OCI-LY1 (cell line): ENCODE data around the gene PHKA2.

Source experiments
- H2AFZ ChIP-seq: fragments of 200-600 bp; sonication (generic), shearing (Covaris generic); 2 replicates; pipeline ENCODE4 v1.6.0; 2014; ENCODE audit warnings: antibody characterized with exemption, mild to moderate bottlenecking, low read length
- H3F3A ChIP-seq: fragments of 200-600 bp; sonication (generic), shearing (Covaris generic); 2 replicates; pipeline ENCODE4 v1.6.0; 2014; ENCODE audit warnings: mild to moderate bottlenecking, antibody characterized with exemption, low read length, moderate library complexity; ENCODE audit not compliant: insufficient read depth
- H3K27ac ChIP-seq: fragments of 200-600 bp; sonication (generic); 2 replicates; pipeline ENCODE4 v1.5.1; 2014; ENCODE audit warnings: low read length, mixed run types, mild to moderate bottlenecking, low read depth; ENCODE audit not compliant: poor library complexity, severe bottlenecking
- H3K27me3 ChIP-seq: fragments of 200-600 bp; sonication (generic); 2 replicates; pipeline ENCODE4 v1.6.0; 2014; ENCODE audit warnings: antibody characterized with exemption, mild to moderate bottlenecking, low read length, moderate library complexity; ENCODE audit not compliant: insufficient read depth
- H3K36me3 ChIP-seq: fragments of 200-600 bp; sonication (generic); 2 replicates; pipeline ENCODE4 v1.6.1; 2014; ENCODE audit warnings: mild to moderate bottlenecking, antibody characterized with exemption, low read length, moderate library complexity, mixed read lengths; ENCODE audit not compliant: insufficient read depth
- H3K4me1 ChIP-seq: fragments of 200-600 bp; sonication (generic); 2 replicates; pipeline ENCODE4 v1.5.1; 2014; ENCODE audit warnings: mild to moderate bottlenecking, low read length, moderate library complexity; ENCODE audit not compliant: insufficient read depth, severe bottlenecking
- H3K4me2 ChIP-seq: fragments of 200-600 bp; sonication (generic), shearing (Covaris generic); 2 replicates; pipeline ENCODE4 v1.6.1; 2014; ENCODE audit warnings: low read length
- H3K4me3 ChIP-seq: fragments of 200-600 bp; sonication (generic); 2 replicates; pipeline ENCODE4 v1.5.1; 2014; ENCODE audit warnings: low read length, low read depth, mild to moderate bottlenecking, mixed read lengths; ENCODE audit not compliant: poor library complexity, severe bottlenecking
- H3K79me2 ChIP-seq: fragments of 200-600 bp; shearing (Covaris generic); 2 replicates; pipeline ENCODE4 v1.6.1; 2016; ENCODE audit warnings: mixed run types, low read length, mixed read lengths; ENCODE audit not compliant: insufficient read depth
- H3K9ac ChIP-seq: fragments of 200-600 bp; sonication (generic), shearing (Covaris generic); 2 replicates; pipeline ENCODE4 v1.6.1; 2014; ENCODE audit warnings: mild to moderate bottlenecking, low read length, mixed read lengths
- H3K9me2 ChIP-seq: fragments of 200-600 bp; sonication (generic), shearing (Covaris generic); 2 replicates; pipeline ENCODE4 v1.6.1; 2014; ENCODE audit warnings: low read depth, mild to moderate bottlenecking, low read length, mixed read lengths
- H3K9me3 ChIP-seq: fragments of 200-600 bp; shearing (Covaris generic); 2 replicates; pipeline ENCODE4 v1.6.1; 2014; ENCODE audit warnings: low read length, mixed read lengths
- H4K20me1 ChIP-seq: fragments of 200-600 bp; sonication (generic), shearing (Covaris generic); 2 replicates; pipeline ENCODE4 v1.6.0; 2016; ENCODE audit warnings: mild to moderate bottlenecking, low read length; ENCODE audit not compliant: insufficient read depth
- CTCF ChIP-seq: fragments of 200-600 bp; sonication (generic), shearing (Covaris generic); IDR thresholded peaks from 2 replicates; pipeline ENCODE4 v1.5.1; 2017; ENCODE audit warnings: mild to moderate bottlenecking, antibody characterized with exemption, low read length, moderate library complexity, mixed read lengths
- EZH2 ChIP-seq: fragments of 200-600 bp; sonication (generic), shearing (Covaris generic); IDR thresholded peaks from 2 replicates; pipeline ENCODE4 v1.8.0; 2017; ENCODE audit warnings: borderline replicate concordance, mixed run types, mild to moderate bottlenecking, antibody characterized with exemption, low read length, moderate library complexity, mixed read lengths

PHKA2 gene

DNA sequence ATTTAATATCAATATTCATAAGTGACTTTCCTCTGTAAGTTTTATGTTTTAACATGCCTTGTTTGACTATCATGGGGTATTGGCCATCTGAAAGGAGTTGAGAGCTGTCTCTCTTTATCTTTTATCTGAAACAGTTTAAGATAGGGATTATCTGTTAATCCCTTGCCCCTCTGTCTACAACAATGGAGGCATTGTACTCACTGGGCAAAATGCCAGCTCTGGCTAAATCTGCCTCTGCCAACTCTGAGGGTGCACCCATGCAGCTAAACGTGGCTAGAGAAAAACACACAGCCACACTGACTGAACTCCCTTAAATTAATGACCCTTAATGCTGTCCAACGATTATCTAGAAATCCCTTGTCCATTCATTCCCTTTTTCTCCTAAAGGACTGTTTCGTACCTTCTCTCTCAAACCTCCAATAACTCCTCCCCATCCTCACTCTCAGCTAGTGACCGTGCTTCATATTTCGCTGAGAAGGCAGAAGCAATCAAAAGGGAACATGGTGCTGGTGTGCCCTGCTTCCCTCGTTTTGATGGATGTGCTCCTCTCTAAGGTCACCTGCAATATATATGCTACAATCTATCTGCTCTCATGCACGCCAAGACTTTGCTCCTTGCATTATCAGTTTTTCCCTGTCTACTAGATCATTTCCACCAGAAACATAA lies 10.3 kb downstream of the PHKA2 start:
- Histone ChIP-seq H3K4me2 (no peak overlapping the region), H3K79me2 (no peaks in the 10 kb centered on the region), H3F3A (no peaks in the 10 kb centered on the region), H3K27ac (no peak overlapping the region), H3K9me3 (no peaks in the 10 kb centered on the region), H3K36me3 (no peaks in the 10 kb centered on the region), H4K20me1 (no peaks in the 10 kb centered on the region), H3K27me3 (no peaks in the 10 kb centered on the region), H3K9ac (no peak overlapping the region), H3K4me3 (no peak overlapping the region), H2AFZ (no peak overlapping the region), H3K9me2 (no peaks in the 10 kb centered on the region), H3K4me1 (peaks cover 5% of the 10 kb centered on the region)
- TF ChIP-seq EZH2, result no peak
- TF ChIP-seq CTCF, result no peak

- Histone ChIP-seq H4K20me1 (no peaks in the 10 kb centered on the region), H3K9me3 (no peaks in the 10 kb centered on the region), H3K4me2 (no peak overlapping the region), H3K9ac (no peak overlapping the region), H3K4me1 (peaks cover 5% of the 10 kb centered on the region), H3F3A (no peaks in the 10 kb centered on the region), H3K27ac (no peak overlapping the region), H3K36me3 (no peaks in the 10 kb centered on the region), H3K4me3 (no peak overlapping the region), H3K9me2 (no peaks in the 10 kb centered on the region), H3K79me2 (no peaks in the 10 kb centered on the region), H3K27me3 (no peaks in the 10 kb centered on the region), H2AFZ (no peak overlapping the region)
- no peak for TF ChIP-seq CTCF
- TF ChIP-seq EZH2, result no peak
Observed at GRCh38 chrX:18971506-18971905, 12.4 kb downstream of the PHKA2 start.

DNA sequence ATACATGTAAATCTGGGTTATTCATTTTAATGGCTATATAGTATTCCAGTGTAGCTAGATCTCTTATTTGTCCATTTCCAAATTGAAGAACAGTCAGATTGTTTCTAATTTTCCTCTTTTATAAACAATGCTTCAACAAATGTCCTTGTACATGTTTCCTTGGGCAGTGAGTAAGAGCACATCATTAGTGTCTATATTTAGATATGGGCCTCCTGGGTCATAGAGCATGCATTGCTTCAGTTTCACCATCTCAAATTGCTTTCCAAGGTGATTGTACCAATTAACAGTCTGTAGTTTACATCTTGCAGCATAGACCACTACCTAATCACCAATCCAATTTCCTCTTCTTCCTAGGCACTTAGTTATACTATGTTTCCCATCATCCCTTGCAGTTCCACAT lies 13.4 kb downstream of the PHKA2 start:
- TF ChIP-seq EZH2, result no peak
- TF ChIP-seq CTCF, result no peak
- Histone ChIP-seq H3K4me3 (no peak overlapping the region), H3K9ac (no peak overlapping the region), H3K4me1 (peaks cover 5% of the 10 kb centered on the region), H3K27me3 (no peaks in the 10 kb centered on the region), H3K79me2 (no peaks in the 10 kb centered on the region), H3K4me2 (no peak overlapping the region), H2AFZ (no peak overlapping the region), H3F3A (no peaks in the 10 kb centered on the region), H3K27ac (no peak overlapping the region), H3K9me3 (no peaks in the 10 kb centered on the region), H3K36me3 (no peaks in the 10 kb centered on the region), H3K9me2 (no peaks in the 10 kb centered on the region), H4K20me1 (no peaks in the 10 kb centered on the region)
